Suprapubic skin (tissue), 4 donors: ENCODE data around the gene ZNF385D.

Experiments used
- CTCF ChIP-seq, 2 donors: fragments of 200-600 bp in 1 of 2; fragments of 450-650 bp in 1 of 2; sonication (generic) in 1 of 2; IDR thresholded peaks; one replicate each; pipeline ENCODE4 v1.5.1; 2016 to 2019; ENCODE audit warnings: antibody characterized with exemption in 2 of 2, mild to moderate bottlenecking in 1 of 2, moderate library complexity in 1 of 2
- EP300 ChIP-seq: sonication (generic); formaldehyde crosslinking; IDR thresholded peaks from one replicate; pipeline ENCODE4 v1.6.1; 2017; ENCODE audit warnings: antibody characterized with exemption
- POLR2A ChIP-seq, 2 donors: fragments of 450-650 bp; IDR thresholded peaks; one replicate each; pipeline ENCODE4 v1.6.1; 2017; ENCODE audit warnings: antibody characterized with exemption in 2 of 2, mild to moderate bottlenecking in 2 of 2, moderate library complexity in 2 of 2
- POLR2AphosphoS5 ChIP-seq, 3 donors: sonication (generic); formaldehyde crosslinking; IDR thresholded peaks; one replicate each; pipeline ENCODE4 v1.6.1; 2017; ENCODE audit warnings: antibody characterized with exemption in 3 of 3

GRCh38 chr3:21531909-21532308, 219.1 kb downstream of the ZNF385D start:
- no peak for TF ChIP-seq EP300
- no peak for TF ChIP-seq POLR2A (IDR thresholded peaks at IDR 0.05)
- TF ChIP-seq CTCF (IDR thresholded peaks at IDR 0.05): no peak
- TF ChIP-seq POLR2AphosphoS5 (IDR thresholded peaks at IDR 0.05): no peak
